VCaP (cell line): ENCODE data around the gene OR8G1.
"Not testable (repeated sequence)": the region's sequence is repeated elsewhere in the genome, so short reads cannot be mapped to it uniquely, and the experiment has no call there.

ENCODE experiments used
- H3K27ac ChIP-seq: fragments of 450-650 bp; 2 replicates; pipeline ENCODE4 v1.5.1; 2017
- TF ChIP-seq, protein P1 (sequence below): fragments of 450-650 bp; conservative IDR thresholded peaks from 2 replicates; pipeline ENCODE4 v1.5.1; 2017; ENCODE audit warnings: mild to moderate bottlenecking, moderate library complexity

OR8G1 gene

DNA sequence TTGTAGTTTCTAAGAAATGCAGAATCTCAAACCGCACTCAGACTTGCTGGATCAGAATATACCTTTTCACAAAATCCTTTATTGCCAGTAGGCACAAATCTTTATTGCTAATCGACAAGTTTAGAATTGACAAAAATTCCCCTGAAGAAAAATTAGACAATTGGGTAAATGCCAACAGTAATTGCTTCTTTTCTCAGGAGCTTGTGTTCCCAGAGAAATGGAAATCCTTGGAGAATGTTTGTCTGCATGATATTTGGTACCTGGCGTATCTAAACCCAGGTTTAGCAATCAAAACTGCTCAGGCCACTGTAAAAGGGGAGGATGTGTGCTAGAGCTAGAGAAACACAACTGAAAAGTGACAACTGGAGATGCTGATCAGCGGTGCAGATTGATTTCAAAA lies 15.2 kb downstream of the OR8G1 start, which contains the start of gene OR8G5:
OR8G5 (plus strand) TSS at position 301 of the 400 bp plus-strand sequence. CDS start 8,556 bp downstream, outside the sequence.
- no peak within 1 kb of the TSS for H3K27ac ChIP-seq
- TF ChIP-seq, protein P1, sequence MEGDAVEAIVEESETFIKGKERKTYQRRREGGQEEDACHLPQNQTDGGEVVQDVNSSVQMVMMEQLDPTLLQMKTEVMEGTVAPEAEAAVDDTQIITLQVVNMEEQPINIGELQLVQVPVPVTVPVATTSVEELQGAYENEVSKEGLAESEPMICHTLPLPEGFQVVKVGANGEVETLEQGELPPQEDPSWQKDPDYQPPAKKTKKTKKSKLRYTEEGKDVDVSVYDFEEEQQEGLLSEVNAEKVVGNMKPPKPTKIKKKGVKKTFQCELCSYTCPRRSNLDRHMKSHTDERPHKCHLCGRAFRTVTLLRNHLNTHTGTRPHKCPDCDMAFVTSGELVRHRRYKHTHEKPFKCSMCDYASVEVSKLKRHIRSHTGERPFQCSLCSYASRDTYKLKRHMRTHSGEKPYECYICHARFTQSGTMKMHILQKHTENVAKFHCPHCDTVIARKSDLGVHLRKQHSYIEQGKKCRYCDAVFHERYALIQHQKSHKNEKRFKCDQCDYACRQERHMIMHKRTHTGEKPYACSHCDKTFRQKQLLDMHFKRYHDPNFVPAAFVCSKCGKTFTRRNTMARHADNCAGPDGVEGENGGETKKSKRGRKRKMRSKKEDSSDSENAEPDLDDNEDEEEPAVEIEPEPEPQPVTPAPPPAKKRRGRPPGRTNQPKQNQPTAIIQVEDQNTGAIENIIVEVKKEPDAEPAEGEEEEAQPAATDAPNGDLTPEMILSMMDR: no peak

DNA sequence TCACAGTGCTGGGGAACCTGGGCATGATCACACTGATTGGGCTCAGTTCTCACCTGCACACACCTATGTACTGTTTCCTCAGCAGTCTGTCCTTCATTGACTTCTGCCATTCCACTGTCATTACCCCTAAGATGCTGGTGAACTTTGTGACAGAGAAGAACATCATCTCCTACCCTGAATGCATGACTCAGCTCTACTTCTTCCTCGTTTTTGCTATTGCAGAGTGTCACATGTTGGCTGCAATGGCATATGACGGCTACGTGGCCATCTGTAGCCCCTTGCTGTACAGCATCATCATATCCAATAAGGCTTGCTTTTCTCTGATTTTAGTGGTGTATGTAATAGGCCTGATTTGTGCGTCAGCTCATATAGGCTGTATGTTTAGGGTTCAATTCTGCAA lies 24.1 kb downstream of the OR8G1 start:
- H3K27ac ChIP-seq: not testable (repeated sequence)

DNA sequence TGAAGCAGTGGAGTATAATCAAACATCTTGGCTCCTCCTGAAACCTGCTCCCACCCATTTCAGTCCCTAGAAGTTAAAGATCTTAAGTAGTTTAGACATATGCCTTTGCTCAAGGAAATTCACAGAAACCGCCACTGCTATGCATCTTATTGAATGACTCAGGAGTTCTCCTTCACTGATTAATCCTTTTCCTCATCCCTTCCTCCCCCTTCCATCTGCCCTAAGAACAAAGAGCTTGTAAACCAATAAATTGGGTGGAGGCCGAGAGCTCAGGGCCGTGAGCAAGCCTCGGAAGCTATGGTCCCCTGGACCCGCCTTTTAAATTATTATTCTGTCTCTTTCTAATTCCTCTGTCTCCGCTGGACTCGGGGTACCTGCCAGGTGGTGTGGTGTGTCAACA lies 30.0 kb downstream of the OR8G1 start:
- not testable (repeated sequence) for H3K27ac ChIP-seq

GRCh38 chr11:124274000-124274399 lies 33.1 kb downstream of the OR8G1 start:
- H3K27ac ChIP-seq: no peak overlapping the region
- TF ChIP-seq, protein P1: no peak

GRCh38 chr11:124276081-124276480 lies 35.2 kb downstream of the OR8G1 start:
- H3K27ac ChIP-seq: no peak overlapping the region

DNA sequence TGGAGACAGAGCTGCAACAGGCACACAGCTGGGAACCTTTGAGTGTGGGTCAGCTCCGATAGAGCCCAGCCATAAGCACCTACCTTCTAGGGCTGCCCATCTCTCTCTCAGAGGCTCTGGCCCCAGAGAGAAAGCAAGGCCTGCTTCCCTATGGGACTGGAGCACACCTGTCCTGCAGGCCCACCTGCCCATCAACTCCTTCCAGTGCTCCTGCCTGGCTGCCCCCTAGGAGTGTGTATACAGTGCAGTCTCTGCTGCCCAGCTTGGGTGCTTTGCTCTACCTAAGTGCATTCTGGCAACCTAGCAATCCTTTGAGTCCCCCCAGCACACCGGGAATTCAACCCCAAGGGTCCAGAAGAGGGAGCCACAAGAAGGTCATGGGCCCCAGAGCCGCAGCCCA lies 36.3 kb downstream of the OR8G1 start:
- H3K27ac ChIP-seq: no peak overlapping the region
- TF ChIP-seq, protein P1: no peak

More at GRCh38 chr11:124276081-124276480, 35.2 kb downstream of the OR8G1 start:
- TF ChIP-seq, protein P1: no peak

DNA sequence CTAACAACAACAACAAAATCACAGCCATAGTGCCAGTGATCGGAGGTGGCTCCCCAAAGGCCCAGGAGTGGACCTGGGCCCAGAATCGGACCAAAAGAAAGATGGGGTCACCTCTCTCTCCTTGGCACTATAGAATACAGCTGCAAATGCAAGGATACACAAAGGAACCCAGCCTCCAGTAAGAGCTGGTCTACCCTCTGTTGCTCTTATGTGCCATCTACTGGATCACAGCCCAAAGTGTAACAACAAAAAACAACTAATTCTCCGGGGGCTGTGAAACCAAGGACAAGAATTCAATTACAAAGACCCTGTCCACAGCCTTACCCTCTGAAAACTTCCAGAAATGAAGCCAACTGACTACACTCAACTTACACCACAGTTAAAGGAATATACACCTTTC lies 36.9 kb downstream of the OR8G1 start:
- TF ChIP-seq, protein P1: no peak
- H3K27ac ChIP-seq: no peak overlapping the region

- TF ChIP-seq, protein P1: no peak
- no peak overlapping the region for H3K27ac ChIP-seq
Observed at GRCh38 chr11:124278261-124278660, 37.4 kb downstream of the OR8G1 start.
